ENCODE data around the gene SLAIN2.
"Not testable (repeated sequence)": the region's sequence is repeated elsewhere in the genome, so short reads cannot be mapped to it uniquely, and the experiment has no call there.

The SLAIN2 gene

DNA sequence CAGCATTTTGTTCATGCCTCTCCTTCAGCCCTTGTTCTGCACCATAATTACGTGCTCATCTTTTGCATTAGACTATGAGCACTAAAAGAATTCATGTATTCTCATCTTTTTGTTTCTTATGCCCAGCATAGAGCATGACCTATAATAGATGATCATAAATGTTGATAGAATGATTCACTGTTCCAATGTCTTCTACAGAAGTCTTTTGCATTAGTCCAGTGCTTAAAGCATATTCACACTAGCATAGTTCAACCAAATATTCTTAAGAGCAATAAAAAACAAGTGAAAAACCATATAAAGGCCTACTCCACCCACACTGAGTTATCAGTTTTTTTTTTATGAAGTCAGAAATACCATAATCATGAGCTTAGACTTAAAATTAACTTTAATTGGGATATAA lies 105.3 kb downstream of the SLAIN2 start:
- no peak for DNase-seq

DNA sequence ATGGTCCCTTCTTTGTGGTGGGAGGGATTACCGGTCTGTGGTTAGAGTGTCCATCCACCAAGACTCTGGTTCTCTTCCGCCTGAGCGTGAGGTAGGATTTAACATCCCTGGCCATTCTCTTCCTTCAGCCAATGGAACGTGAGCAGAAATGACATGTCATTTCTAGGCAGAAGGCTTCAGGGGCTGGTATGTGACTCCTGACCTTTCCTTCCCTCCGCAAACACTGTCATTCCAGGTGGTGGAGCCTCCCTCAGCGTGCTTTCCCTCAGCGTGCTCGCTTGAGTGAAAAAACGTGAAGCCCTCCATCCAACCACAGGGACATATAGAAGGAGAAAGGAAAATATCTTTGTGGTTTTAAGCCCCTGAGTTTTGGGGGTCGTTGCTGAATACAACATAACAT lies 107.8 kb downstream of the SLAIN2 start:
- no peak for DNase-seq

- no peak for DNase-seq
Observed at GRCh38 chr4:48450740-48451139, 109.4 kb downstream of the SLAIN2 start.

- DNase-seq, result not testable (repeated sequence)
Observed at GRCh38 chr4:48451656-48452055, 110.3 kb downstream of the SLAIN2 start.

DNA sequence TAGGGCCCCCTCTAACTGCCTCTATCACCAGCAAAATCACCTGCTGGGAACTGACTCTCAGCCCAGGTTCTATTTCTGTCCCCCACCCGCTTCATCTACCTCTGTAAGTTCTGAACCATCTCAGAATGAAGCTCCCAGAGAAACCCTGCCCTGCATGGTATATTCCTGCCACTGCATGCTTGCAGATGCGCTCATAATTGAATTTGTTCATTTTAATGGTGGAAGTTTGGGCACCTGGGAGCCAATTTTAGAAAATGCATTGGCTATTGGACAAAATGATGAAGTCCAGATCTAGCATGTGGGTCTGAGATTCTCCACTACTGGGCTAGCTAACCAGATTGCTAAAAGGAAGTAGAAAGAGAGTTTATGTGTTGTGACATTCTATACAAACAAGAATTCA lies 113.3 kb downstream of the SLAIN2 start:
- no peak for DNase-seq

GRCh38 chr4:48461000-48461399 lies 119.7 kb downstream of the SLAIN2 start:
- DNase-seq, result no peak

DNA sequence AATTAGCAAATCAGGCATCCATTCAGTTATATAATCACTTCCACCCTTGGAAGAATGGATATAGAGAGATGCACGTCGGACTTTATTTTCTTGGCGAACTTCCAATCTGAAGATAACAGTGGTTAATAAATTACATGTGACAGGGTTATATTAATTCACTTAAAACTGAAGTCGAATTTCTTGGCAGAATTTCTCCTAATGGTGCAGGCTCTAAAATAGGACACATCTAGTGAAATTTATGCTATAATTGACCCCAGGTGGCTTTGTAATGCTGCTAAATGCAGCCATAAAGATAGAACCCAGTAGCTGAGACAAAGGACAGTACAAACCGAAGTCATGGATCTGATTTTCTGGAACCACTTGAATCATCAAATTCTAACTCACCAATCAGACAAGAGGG lies 121.0 kb downstream of the SLAIN2 start:
- DNase-seq, result no peak

DNA sequence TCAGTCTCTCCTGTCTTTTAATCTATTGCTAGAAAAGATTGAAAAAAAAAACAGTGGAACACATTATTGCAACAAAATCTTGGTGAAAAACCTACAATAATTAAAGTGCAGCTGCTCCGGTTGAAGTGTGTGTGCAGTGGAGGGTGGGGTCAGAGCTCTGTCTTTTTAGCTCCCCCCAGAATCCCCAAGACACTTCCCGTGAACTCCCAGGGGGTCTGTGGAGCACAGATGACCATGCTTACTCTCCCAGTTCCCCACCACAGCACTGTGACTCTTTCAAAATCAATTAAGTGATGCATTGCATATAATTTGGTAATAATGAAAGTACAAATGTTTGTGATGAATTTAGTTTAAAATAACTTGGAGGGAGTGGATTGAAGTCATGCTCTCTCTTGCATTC lies 126.1 kb downstream of the SLAIN2 start:
- DNase-seq, result no peak

GRCh38 chr4:48467891-48468290 lies 126.6 kb downstream of the SLAIN2 start:
- no peak for DNase-seq

DNA sequence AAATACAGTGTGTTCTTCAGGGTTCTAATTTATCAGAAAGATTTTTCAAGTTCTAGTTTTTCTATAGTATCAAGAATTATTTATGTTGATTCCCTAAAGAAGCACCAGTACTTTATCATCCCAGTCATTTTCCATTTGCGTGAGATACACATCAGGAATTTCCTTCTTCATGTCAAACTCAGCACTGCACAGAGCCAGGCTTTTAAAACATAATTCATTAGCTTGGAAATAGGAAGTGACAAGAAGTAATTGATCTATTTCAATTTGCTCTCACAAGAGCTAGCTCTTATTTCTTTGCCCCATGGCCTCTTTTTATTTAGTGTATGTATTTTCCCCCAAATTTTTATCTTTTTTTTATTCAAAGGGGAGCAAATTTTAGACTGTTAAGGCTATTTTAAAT lies 128.8 kb downstream of the SLAIN2 start:
- DNase-seq, result no peak

DNA sequence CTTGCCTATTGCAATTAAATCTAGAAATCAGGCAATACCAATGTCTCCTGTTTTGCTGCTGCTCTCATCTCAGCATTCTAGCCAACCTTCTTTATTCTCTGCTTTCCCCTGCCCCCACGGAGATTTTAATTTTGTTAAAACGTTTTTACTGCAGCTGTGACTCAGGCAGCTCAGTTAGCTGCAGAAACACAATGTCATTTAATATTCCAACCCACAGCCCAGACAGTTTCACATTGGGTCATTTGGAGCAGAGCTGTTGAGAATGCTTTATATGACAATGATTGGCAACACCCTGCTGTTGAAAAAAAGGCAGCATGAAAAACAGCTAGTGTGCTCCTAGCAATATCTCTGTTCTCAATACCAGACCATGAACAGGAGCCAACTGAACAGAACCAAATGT lies 129.2 kb downstream of the SLAIN2 start:
- DNase-seq, result no peak

- no peak for DNase-seq
Observed at GRCh38 chr4:48472794-48473193, 131.5 kb downstream of the SLAIN2 start.

DNA sequence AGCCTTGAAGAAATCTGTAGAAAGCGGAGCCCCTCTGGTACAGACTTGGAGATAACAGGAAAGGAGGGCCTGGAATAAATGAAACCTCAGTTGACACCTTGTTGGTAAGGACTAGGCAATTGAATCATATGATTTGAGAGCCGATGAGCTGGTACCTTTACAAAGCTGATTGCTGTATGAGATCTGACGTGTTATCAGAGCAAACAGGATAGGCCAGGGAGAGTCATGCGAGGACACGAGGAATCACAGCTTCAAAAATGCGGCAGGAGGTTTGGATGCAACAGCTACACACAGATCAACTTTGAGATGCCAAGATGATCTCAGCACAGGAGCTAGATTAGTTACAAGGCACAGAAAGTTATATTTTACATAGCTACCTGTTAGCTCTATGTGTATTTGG lies 134.4 kb downstream of the SLAIN2 start:
- DNase-seq, result no peak

Data from GOT3 (cell line).